ENCODE data around the gene PACRG.

DNA sequence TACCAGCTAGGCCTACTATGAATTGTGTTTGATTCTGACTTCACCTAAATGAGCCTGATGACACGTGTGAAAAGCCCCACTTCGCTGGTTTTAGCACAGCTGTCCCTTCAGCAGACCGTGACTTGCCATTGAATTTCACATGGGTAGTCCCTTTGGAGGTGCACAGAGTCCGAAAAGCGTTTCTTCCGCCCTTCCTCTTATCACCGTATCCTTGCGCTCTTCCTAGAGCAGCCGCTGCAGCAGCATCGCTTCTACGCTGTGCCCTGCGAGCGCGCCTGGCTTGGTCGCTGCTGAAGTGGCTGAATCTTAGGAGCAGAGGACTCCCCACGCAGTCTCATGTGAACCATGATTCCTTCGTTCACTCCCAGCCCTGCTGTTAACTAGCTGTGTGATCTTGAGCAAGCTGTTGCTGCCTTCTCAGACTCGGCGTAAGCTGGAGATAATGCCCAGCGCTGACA is 127.0 kb downstream of the PACRG start:
- TF ChIP-seq, protein P1, sequence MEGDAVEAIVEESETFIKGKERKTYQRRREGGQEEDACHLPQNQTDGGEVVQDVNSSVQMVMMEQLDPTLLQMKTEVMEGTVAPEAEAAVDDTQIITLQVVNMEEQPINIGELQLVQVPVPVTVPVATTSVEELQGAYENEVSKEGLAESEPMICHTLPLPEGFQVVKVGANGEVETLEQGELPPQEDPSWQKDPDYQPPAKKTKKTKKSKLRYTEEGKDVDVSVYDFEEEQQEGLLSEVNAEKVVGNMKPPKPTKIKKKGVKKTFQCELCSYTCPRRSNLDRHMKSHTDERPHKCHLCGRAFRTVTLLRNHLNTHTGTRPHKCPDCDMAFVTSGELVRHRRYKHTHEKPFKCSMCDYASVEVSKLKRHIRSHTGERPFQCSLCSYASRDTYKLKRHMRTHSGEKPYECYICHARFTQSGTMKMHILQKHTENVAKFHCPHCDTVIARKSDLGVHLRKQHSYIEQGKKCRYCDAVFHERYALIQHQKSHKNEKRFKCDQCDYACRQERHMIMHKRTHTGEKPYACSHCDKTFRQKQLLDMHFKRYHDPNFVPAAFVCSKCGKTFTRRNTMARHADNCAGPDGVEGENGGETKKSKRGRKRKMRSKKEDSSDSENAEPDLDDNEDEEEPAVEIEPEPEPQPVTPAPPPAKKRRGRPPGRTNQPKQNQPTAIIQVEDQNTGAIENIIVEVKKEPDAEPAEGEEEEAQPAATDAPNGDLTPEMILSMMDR (conservative IDR thresholded peaks at IDR 0.05; ENCODE audit: low read length): no peak
- no peak for TF ChIP-seq EZH2phosphoT487 (IDR thresholded peaks at IDR 0.05; ENCODE audit: borderline replicate concordance, low read depth, low read length)

All from OCI-LY7 (cell line).